NCI-H69 (cell line): ENCODE measurements around the gene KRTAP4-11.
"Not testable (repeated sequence)": the region's sequence is repeated elsewhere in the genome, so short reads cannot be mapped to it uniquely, and the experiment has no call there.

ENCODE experiments used
- DNase-seq: peaks from one replicate; lab custom pipeline; 2025; lab: John Stamatoyannopoulos, UW

Gene KRTAP4-11

GRCh38 chr17:41084100-41084856 lies 33.9 kb downstream of the KRTAP4-11 start, which contains the start of gene KRTAP4-7:
KRTAP4-7 (plus strand) TSS chr17:41084150; CDS start chr17:41084207, 57 bp downstream.
- not testable (repeated sequence) for DNase-seq

GRCh38 chr17:41083427-41083826 lies 34.7 kb downstream of the KRTAP4-11 start:
- DNase-seq = not testable (repeated sequence)

GRCh38 chr17:41082626-41083025 lies 35.5 kb downstream of the KRTAP4-11 start:
- DNase-seq = peak; percentile 43

- no peak for DNase-seq
These were observed 41.4 kb downstream of the KRTAP4-11 start for GRCh38 chr17:41076788-41077187.

GRCh38 chr17:41073676-41074075 lies 44.5 kb downstream of the KRTAP4-11 start:
- DNase-seq = no peak

GRCh38 chr17:41071606-41072360 lies 46.4 kb downstream of the KRTAP4-11 start:
- DNase-seq = peak; percentile 62

GRCh38 chr17:41069031-41069430 lies 49.1 kb downstream of the KRTAP4-11 start:
- DNase-seq = no peak

- DNase-seq = no peak
These were observed 50.9 kb downstream of the KRTAP4-11 start for GRCh38 chr17:41067281-41067680.
